CD4-positive, alpha-beta T cell (primary cell): ENCODE data around the gene INSYN2B. TPM values are rescaled to one million over a fixed set of nuclear protein-coding genes. Genes with fewer than 3 reads are reported as not detected.

Source experiments
- ATAC-seq: fragments of 200-7000 bp; cut with Tn5 transposase; one replicate; pipeline ENCODE4 v1.10.0; 2022; ENCODE audit warnings: mild to moderate bottlenecking; ENCODE audit not compliant: poor library complexity
- CTCF ChIA-PET: fragments of 350-600 bp; sonication (Branson Sonifier 250); formaldehyde crosslinking; loops from one replicate; lab custom pipeline; 2021; ENCODE audit warnings: antibody characterized with exemption, inconsistent platforms; lab: Charles Lee
- POLR2A ChIA-PET: fragments of 350-600 bp; sonication (Branson Sonifier 250); formaldehyde crosslinking; loops from one replicate; lab custom pipeline; 2021; ENCODE audit warnings: antibody characterized with exemption, inconsistent platforms; lab: Charles Lee
- DNase-seq, 14 experiments: peaks; one replicate each; pipeline ENCODE4 v3.0.0-alpha.2; 2013 to 2020; ENCODE audit warnings: mixed read lengths in 2 of 14
- H3K27ac ChIP-seq, 2 donors: one replicate each; pipeline versions ENCODE4 v1.5.1 to v1.7.0; 2013; ENCODE audit warnings: low read length in 2 of 2, low read depth in 1 of 2, mild to moderate bottlenecking in 1 of 2
- H3K27me3 ChIP-seq, 2 experiments: 1 replicate in 1 of 2; 2 replicates in 1 of 2; pipeline versions ENCODE4 v1.6.1 to v1.7.0; 2013; ENCODE audit warnings: low read length in 2 of 2, control low read depth in 1 of 2, mild to moderate bottlenecking in 1 of 2, moderate library complexity in 1 of 2; ENCODE audit not compliant: insufficient read depth in 2 of 2, control insufficient read depth in 1 of 2
- H3K36me3 ChIP-seq: one replicate; pipeline ENCODE4 v1.6.1; 2013; ENCODE audit warnings: low read length, control low read depth; ENCODE audit not compliant: insufficient read depth
- H3K4me1 ChIP-seq: one replicate; pipeline ENCODE4 v1.6.1; 2013; ENCODE audit warnings: low read length, control low read depth; ENCODE audit not compliant: insufficient read depth
- H3K4me3 ChIP-seq: one replicate; pipeline ENCODE4 v1.5.1; 2013; ENCODE audit warnings: mild to moderate bottlenecking, low read length, moderate library complexity
- H3K9me3 ChIP-seq, 2 experiments: 1 replicate in 1 of 2; 2 replicates in 1 of 2; pipeline versions ENCODE4 v1.6.1 to v1.7.0; 2013; ENCODE audit warnings: low read length in 2 of 2, mild to moderate bottlenecking in 2 of 2, control low read depth in 1 of 2, moderate library complexity in 1 of 2; ENCODE audit not compliant: control insufficient read depth in 1 of 2, insufficient read depth in 1 of 2
- H3K27ac Mint-ChIP-seq: one replicate; pipeline ENCODE4 v1.8.0; 2020; ENCODE audit warnings: mixed read lengths
- H3K27me3 Mint-ChIP-seq: one replicate; pipeline ENCODE4 v1.8.0; 2021; ENCODE audit warnings: mixed read lengths
- H3K36me3 Mint-ChIP-seq: one replicate; pipeline ENCODE4 v1.8.0; 2021; ENCODE audit warnings: low read depth, mixed read lengths
- H3K4me1 Mint-ChIP-seq: one replicate; pipeline ENCODE4 v1.8.0; 2021; ENCODE audit warnings: low read depth, mixed read lengths
- H3K4me3 Mint-ChIP-seq: one replicate; pipeline ENCODE4 v1.8.0; 2020; ENCODE audit warnings: mild to moderate bottlenecking, mixed read lengths
- H3K9me3 Mint-ChIP-seq: one replicate; pipeline ENCODE4 v1.8.0; 2020; ENCODE audit warnings: mixed read lengths
- CTCF ChIP-seq: fragments of 200-600 bp; IDR thresholded peaks from one replicate; pipeline ENCODE4 v1.8.0; 2022; ENCODE audit warnings: antibody characterized with exemption, mild to moderate bottlenecking
- intact Hi-C, 2 experiments: fragments of 100-400 bp; cut with DNase I in 1 of 2; cut with micrococcal nuclease in 1 of 2; formaldehyde crosslinking; loops; one replicate each; pipeline versions ENCODE4 v1.15.1 to v1.9.0; 2023 to 2025; cut with DNase I, micrococcal nuclease
- total RNA-seq, 174 experiments: library from RNA in 2 of 174; stranded (reverse) in 2 of 174; gene quantifications; one replicate each; pipeline ENCODE4 v1.2.3 and lab custom pipeline; 2021 to 2026

INSYN2B gene
- total RNA-seq, 2 experiments from 2014 or later: not detected

GRCh38 chr5:169941542-169941941, 38.8 kb downstream of the INSYN2B start:
- TF ChIP-seq CTCF: no peak
- intact Hi-C loops: no loop called here
- Mint-ChIP-seq H3K9me3 (no peaks in the 10 kb centered on the region), H3K36me3 (peaks cover 35% of the 10 kb centered on the region), H3K27me3 (no peaks in the 10 kb centered on the region), H3K4me3 (no peak overlapping the region), H3K27ac (no peak overlapping the region), H3K4me1 (peaks cover 23% of the 10 kb centered on the region)
- peaks cover 0 to 4% of the 10 kb centered on the region in 2 experiments for H3K9me3 ChIP-seq
- no peak overlapping the region for H3K4me3 ChIP-seq
- peaks cover 3% of the 10 kb centered on the region for H3K36me3 ChIP-seq
- ATAC-seq: no peak
- no peaks in the 10 kb centered on the region for H3K27me3 ChIP-seq
- CTCF ChIA-PET: no interaction called here
- POLR2A ChIA-PET: no interaction called here
- no peaks in the 10 kb centered on the region for H3K4me1 ChIP-seq
- H3K27ac ChIP-seq: no peak overlapping the region
- DNase-seq: no peak

- Histone ChIP-seq H3K9me3 (no peaks in the 10 kb centered on the region), H3K27ac (no peak overlapping the region), H3K27me3 (no peaks in the 10 kb centered on the region), H3K4me3 (no peak overlapping the region), H3K4me1 (peaks cover 8% of the 10 kb centered on the region), H3K36me3 (no peaks in the 10 kb centered on the region)
- H3K9me3 Mint-ChIP-seq: no peaks in the 10 kb centered on the region
- no peak for TF ChIP-seq CTCF
- CTCF ChIA-PET: interaction anchor here (1.5 kb wide), 1 partner anchor 9 kb away, joined by 3 read pairs; no protein-coding TSS in a partner anchor
- no peak overlapping the region for H3K27ac Mint-ChIP-seq
- H3K27me3 Mint-ChIP-seq: no peaks in the 10 kb centered on the region
- intact Hi-C loops: no loop called here
- H3K4me1 Mint-ChIP-seq: peaks cover 38% of the 10 kb centered on the region
- DNase-seq (no peak), ATAC-seq (no peak)
- H3K4me3 Mint-ChIP-seq: no peak overlapping the region
- H3K36me3 Mint-ChIP-seq: peaks cover 37% of the 10 kb centered on the region
- POLR2A ChIA-PET: no interaction called here
These were observed 40.6 kb downstream of the INSYN2B start for GRCh38 chr5:169939731-169940130.

GRCh38 chr5:169938439-169938838, 41.9 kb downstream of the INSYN2B start:
- intact Hi-C loops: no loop called here
- H3K36me3 ChIP-seq: peaks cover 4% of the 10 kb centered on the region
- Mint-ChIP-seq H3K9me3 (no peaks in the 10 kb centered on the region), H3K36me3 (peaks cover 42% of the 10 kb centered on the region), H3K27me3 (no peaks in the 10 kb centered on the region), H3K4me1 (peaks cover 51% of the 10 kb centered on the region), H3K4me3 (no peak overlapping the region), H3K27ac (no peak overlapping the region)
- DNase-seq: no peak
- H3K27me3 ChIP-seq: no peaks in the 10 kb centered on the region
- ATAC-seq: no peak
- H3K27ac ChIP-seq: no peak overlapping the region
- ChIA-PET CTCF (interaction anchor here (1.5 kb wide), 1 partner anchor 8 kb away, joined by 3 read pairs; no protein-coding TSS in a partner anchor), POLR2A (no interaction called here)
- peaks cover 20% of the 10 kb centered on the region for H3K4me1 ChIP-seq
- no peak overlapping the region for H3K4me3 ChIP-seq
- no peaks in the 10 kb centered on the region for H3K9me3 ChIP-seq
- no peak for TF ChIP-seq CTCF
